Testis (tissue), 3 donors: ENCODE measurements around the gene CNTN4. TPM values are rescaled to one million over a fixed set of nuclear protein-coding genes. Genes with fewer than 3 reads are reported as not detected.

Source experiments
- DNase-seq: peaks from one replicate; pipeline ENCODE4 v3.0.0-alpha.2; 2019
- H3K27ac ChIP-seq, 2 donors: fragments of 200-600 bp; sonication (generic); one replicate each; pipeline ENCODE4 v1.5.1; 2019
- H3K27me3 ChIP-seq: fragments of 200-600 bp; sonication (generic); one replicate; pipeline ENCODE4 v1.5.1; 2019
- H3K36me3 ChIP-seq: fragments of 200-600 bp; sonication (generic); one replicate; pipeline ENCODE4 v1.5.1; 2017; ENCODE audit warnings: low read depth; ENCODE audit errors: missing control alignments
- H3K4me1 ChIP-seq: fragments of 200-600 bp; sonication (generic); one replicate; pipeline ENCODE4 v1.5.1; 2019
- H3K4me3 ChIP-seq, 2 donors: fragments of 200-600 bp; sonication (generic); one replicate each; pipeline ENCODE4 v1.5.1; 2017 to 2019
- H3K9me3 ChIP-seq: fragments of 200-600 bp; sonication (generic); one replicate; pipeline ENCODE4 v1.5.1; 2017
- POLR2A ChIP-seq: fragments of 450-650 bp; IDR thresholded peaks from one replicate; pipeline ENCODE4 v1.6.1; 2017; ENCODE audit warnings: antibody characterized with exemption, mild to moderate bottlenecking, moderate library complexity
- WGBS, 2 donors: methylation state at CpG; one replicate each; pipeline ENCODE4 v1.1.5; 2018; 5-methylcytosine and 5-hydroxymethylcytosine counted together
- intact Hi-C: fragments of 100-400 bp; cut with DNase I; formaldehyde crosslinking; loops from one replicate; pipeline ENCODE4 v1.15.1; 2023; ENCODE audit warnings: low total_unique reads
- polyA plus RNA-seq: library from polyadenylated mRNA; stranded (reverse); fragments of 350-450 nt; fragmentation: Illumina TruSeq; extraction: RNeasy Lipid Tissue Mini Kit (QIAGEN cat#74804); gene quantifications from one replicate; pipeline ENCODE4 v1.2.3, GENCODE V29; 2014; ENCODE audit warnings: low read depth, low replicate concordance; ENCODE audit not compliant: insufficient read depth
- small RNA-seq, 2 donors: library from RNA; depleted of rRNA; stranded (forward); fragments of <200 nt; gene quantifications; one replicate each; pipeline ENCODE3, GENCODE V24; 2016
- total RNA-seq, 2 donors: library from RNA; depleted of rRNA; stranded (reverse); fragments of >200 nt; gene quantifications; one replicate each; pipeline ENCODE4 v1.2.3, GENCODE V29; 2016
- TF ChIP-seq, protein P1 (sequence below), 3 experiments: fragments of 450-650 bp in 2 of 3; fragments of 200-600 bp in 1 of 3; sonication (generic) in 1 of 3; IDR thresholded peaks; one replicate each; pipeline ENCODE4 v1.5.1; 2016 to 2019; ENCODE audit warnings: antibody characterized with exemption in 3 of 3, mild to moderate bottlenecking in 2 of 3, moderate library complexity in 1 of 3

The CNTN4 gene
- total and polyA plus RNA-seq, 3 donors from 2014 or later: 10.4 to 37.7 (median 19.6) TPM

DNA sequence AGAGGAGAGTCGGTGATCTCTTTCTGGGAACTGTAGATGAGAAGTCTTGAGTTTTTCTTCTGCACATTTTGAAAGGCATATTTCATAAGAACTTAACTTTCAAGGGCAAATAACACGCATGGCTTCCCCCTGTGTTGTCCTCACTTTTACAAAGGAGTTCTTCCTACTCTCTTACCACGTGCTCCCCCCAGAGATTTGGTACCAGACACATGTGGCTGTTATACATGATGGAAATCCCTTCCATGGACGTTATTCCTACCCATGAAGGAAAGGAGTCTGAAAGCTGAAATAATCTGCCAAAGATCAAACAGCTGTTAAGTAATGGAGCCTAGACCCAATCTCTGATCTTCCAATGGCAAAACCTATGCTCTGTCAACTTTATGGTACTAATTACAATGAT is 1007.1 kb downstream of the CNTN4 start:
- H3K36me3 ChIP-seq: no peaks in the 10 kb centered on the region
- WGBS, 2 donors: 66 to 72% methylated on average over 4 of the region's 4 CpGs
- no peaks in the 10 kb centered on the region for H3K4me1 ChIP-seq
- intact Hi-C loops: no loop called here
- H3K27ac ChIP-seq: no peak overlapping the region
- no peak overlapping the region for H3K4me3 ChIP-seq
- no peaks in the 10 kb centered on the region for H3K9me3 ChIP-seq
- DNase-seq: no peak
- TF ChIP-seq POLR2A: no peak
- TF ChIP-seq, protein P1, sequence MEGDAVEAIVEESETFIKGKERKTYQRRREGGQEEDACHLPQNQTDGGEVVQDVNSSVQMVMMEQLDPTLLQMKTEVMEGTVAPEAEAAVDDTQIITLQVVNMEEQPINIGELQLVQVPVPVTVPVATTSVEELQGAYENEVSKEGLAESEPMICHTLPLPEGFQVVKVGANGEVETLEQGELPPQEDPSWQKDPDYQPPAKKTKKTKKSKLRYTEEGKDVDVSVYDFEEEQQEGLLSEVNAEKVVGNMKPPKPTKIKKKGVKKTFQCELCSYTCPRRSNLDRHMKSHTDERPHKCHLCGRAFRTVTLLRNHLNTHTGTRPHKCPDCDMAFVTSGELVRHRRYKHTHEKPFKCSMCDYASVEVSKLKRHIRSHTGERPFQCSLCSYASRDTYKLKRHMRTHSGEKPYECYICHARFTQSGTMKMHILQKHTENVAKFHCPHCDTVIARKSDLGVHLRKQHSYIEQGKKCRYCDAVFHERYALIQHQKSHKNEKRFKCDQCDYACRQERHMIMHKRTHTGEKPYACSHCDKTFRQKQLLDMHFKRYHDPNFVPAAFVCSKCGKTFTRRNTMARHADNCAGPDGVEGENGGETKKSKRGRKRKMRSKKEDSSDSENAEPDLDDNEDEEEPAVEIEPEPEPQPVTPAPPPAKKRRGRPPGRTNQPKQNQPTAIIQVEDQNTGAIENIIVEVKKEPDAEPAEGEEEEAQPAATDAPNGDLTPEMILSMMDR (IDR thresholded peaks at IDR 0.05): no peak
- no peaks in the 10 kb centered on the region for H3K27me3 ChIP-seq

DNA sequence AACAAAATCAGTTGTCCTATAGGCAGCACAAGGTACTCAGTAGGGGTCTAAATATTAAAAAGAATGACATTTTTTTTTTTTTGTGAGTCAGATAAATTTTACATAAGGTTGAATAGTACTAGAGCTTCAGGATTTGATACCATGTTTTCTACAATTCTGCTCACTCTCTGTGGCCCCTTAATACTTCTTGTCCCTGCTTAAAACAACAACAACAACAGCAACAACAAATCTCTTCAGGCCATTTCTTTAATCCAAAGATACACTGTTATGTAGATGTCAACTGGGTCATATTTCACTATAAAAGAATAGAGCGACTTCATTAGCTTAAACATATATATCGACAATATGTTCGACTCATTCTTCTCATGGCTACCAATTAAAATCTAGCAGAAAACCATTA is 1008.5 kb downstream of the CNTN4 start:
- WGBS, 2 donors: 96 to 99% methylated on average over 3 of the region's 3 CpGs
- no peak overlapping the region for H3K27ac ChIP-seq
- no peaks in the 10 kb centered on the region for H3K9me3 ChIP-seq
- no peak for TF ChIP-seq POLR2A
- TF ChIP-seq, protein P1 (IDR thresholded peaks at IDR 0.05): no peak
- no peaks in the 10 kb centered on the region for H3K4me1 ChIP-seq
- no peak overlapping the region for H3K4me3 ChIP-seq
- H3K27me3 ChIP-seq: no peaks in the 10 kb centered on the region
- no peaks in the 10 kb centered on the region for H3K36me3 ChIP-seq
- intact Hi-C loops: no loop called here
- DNase-seq: no peak

Small RNAs within 50 kb of the gene (small RNA-seq; reads per million reads assigned to genes)
- 0 reads per million in 2 donors for gene RF00416
- 0 to 0.09 reads per million in 2 donors for gene RN7SKP144
